Jurkat, Clone E6-1 (cell line): ENCODE data around the gene SERPING1. TPM values are rescaled to one million over a fixed set of nuclear protein-coding genes. Genes with fewer than 3 reads are reported as not detected.

Experiments
- DNase-seq: peaks from one replicate; pipeline ENCODE4 v3.0.0-alpha.2; 2011; ENCODE audit warnings: low read depth, low spot score
- H3K4me3 ChIP-seq: 2 replicates; pipeline ENCODE4 v1.5.1; 2011; ENCODE audit warnings: mild to moderate bottlenecking, low read length, control low read depth, moderate library complexity
- polyA plus RNA-seq: library from polyadenylated mRNA; unstranded; fragments of >200 nt; gene quantifications from one replicate; pipeline ENCODE4 v1.2.1, GENCODE V29; 2012; ENCODE audit warnings: missing spikeins; ENCODE audit not compliant: insufficient read length, insufficient read depth

The SERPING1 gene
- polyA plus RNA-seq = not detected

GRCh38 chr11:57597461-57597915 lies at the start of gene SERPING1:
TSS of gene SERPING1 (plus strand) at chr11:57597685. CDS start at chr11:57598271, 586 bp downstream.
- no peak for DNase-seq
- no peak within 1 kb of the TSS for H3K4me3 ChIP-seq

GRCh38 chr11:57547854-57548377 lies 49.6 kb upstream of the SERPING1 start:
- no peak for DNase-seq
- no peak overlapping the region for H3K4me3 ChIP-seq

- no peak for DNase-seq
Observed at GRCh38 chr11:57549983-57550382, 47.5 kb upstream of the SERPING1 start.

GRCh38 chr11:57551941-57552340 lies 45.5 kb upstream of the SERPING1 start:
- DNase-seq = no peak
- H3K4me3 ChIP-seq = no peak overlapping the region

More at GRCh38 chr11:57549983-57550382, 47.5 kb upstream of the SERPING1 start:
- H3K4me3 ChIP-seq = no peak overlapping the region

GRCh38 chr11:57552479-57552878 lies 45.0 kb upstream of the SERPING1 start:
- H3K4me3 ChIP-seq = no peak overlapping the region
- DNase-seq = no peak

GRCh38 chr11:57555393-57555792 lies 42.1 kb upstream of the SERPING1 start:
- no peak for DNase-seq
- no peak overlapping the region for H3K4me3 ChIP-seq

GRCh38 chr11:57556041-57556440 lies 41.4 kb upstream of the SERPING1 start:
- no peak for DNase-seq
- H3K4me3 ChIP-seq = no peak overlapping the region

- DNase-seq = no peak
- H3K4me3 ChIP-seq = no peak overlapping the region
Observed at GRCh38 chr11:57560146-57560545, 37.3 kb upstream of the SERPING1 start.

- no peak for DNase-seq
- no peak overlapping the region for H3K4me3 ChIP-seq
Observed at GRCh38 chr11:57562596-57562995, 34.9 kb upstream of the SERPING1 start.

GRCh38 chr11:57566005-57566904 lies 31.2 kb upstream of the SERPING1 start:
- peak; percentile 45 for DNase-seq
- H3K4me3 ChIP-seq = peak overlapping the region; percentile 89

GRCh38 chr11:57566905-57567514 lies 30.5 kb upstream of the SERPING1 start:
- no peak for DNase-seq
- H3K4me3 ChIP-seq = peak overlapping the region; percentile 89

- DNase-seq = peak; percentile 37
- peak within 1 kb of the TSS; percentile 89 for H3K4me3 ChIP-seq
Observed at GRCh38 chr11:57567515-57568329, 29.8 kb upstream of the SERPING1 start, which contains the start of gene UBE2L6. TSS of gene UBE2L6 (minus strand) at chr11:57567672. CDS start at chr11:57567611, 61 bp downstream.

- peak; percentile 74 for DNase-seq
- H3K4me3 ChIP-seq = peak overlapping the region; percentile 89
Observed at GRCh38 chr11:57568330-57568766, 29.1 kb upstream of the SERPING1 start.

- no peak overlapping the region for H3K4me3 ChIP-seq
- DNase-seq = peak; percentile 59
Observed at GRCh38 chr11:57571606-57572005, 25.9 kb upstream of the SERPING1 start.

GRCh38 chr11:57574061-57574460 lies 23.4 kb upstream of the SERPING1 start:
- no peak overlapping the region for H3K4me3 ChIP-seq
- no peak for DNase-seq

- DNase-seq = no peak
- no peak overlapping the region for H3K4me3 ChIP-seq
Observed at GRCh38 chr11:57584341-57584740, 13.1 kb upstream of the SERPING1 start.

GRCh38 chr11:57585301-57585700 lies 12.2 kb upstream of the SERPING1 start:
- DNase-seq = no peak
- no peak overlapping the region for H3K4me3 ChIP-seq

- H3K4me3 ChIP-seq = no peak overlapping the region
- no peak for DNase-seq
Observed at GRCh38 chr11:57586711-57587245, 10.7 kb upstream of the SERPING1 start.
